B cell (primary cell): ENCODE data around the gene ZBTB24. TPM values are rescaled to one million over a fixed set of nuclear protein-coding genes. Genes with fewer than 3 reads are reported as not detected.
A peak's percentile ranks its signal among the peaks of the same experiment; 100 is the strongest.

Experiments
- ATAC-seq: fragments of 200-7000 bp; cut with Tn5 transposase; one replicate; pipeline ENCODE4 v1.10.0; 2021; ENCODE audit warnings: low read depth, mild to moderate bottlenecking, moderate number of reproducible peaks, moderate library complexity
- CTCF ChIA-PET: fragments of 350-600 bp; sonication (Branson Sonifier 250); formaldehyde crosslinking; loops from one replicate; lab custom pipeline; 2021; ENCODE audit warnings: antibody characterized with exemption, inconsistent platforms; lab: Charles Lee
- POLR2A ChIA-PET: fragments of 350-600 bp; sonication (Branson Sonifier 250); formaldehyde crosslinking; loops from one replicate; lab custom pipeline; 2021; ENCODE audit warnings: antibody characterized with exemption; lab: Charles Lee
- DNase-seq: peaks from one replicate; pipeline ENCODE4 v3.0.0; 2013
- H2AFZ ChIP-seq: 2 replicates; pipeline ENCODE4 v1.6.1; 2012; ENCODE audit warnings: mild to moderate bottlenecking, low read depth, low read length; ENCODE audit not compliant: insufficient read depth, poor library complexity, severe bottlenecking
- H3K27ac ChIP-seq, 2 donors: 1 replicate in 1 of 2; 2 replicates in 1 of 2; pipeline ENCODE4 v1.5.1; 2012 to 2013; ENCODE audit warnings: low read length in 2 of 2, mild to moderate bottlenecking in 2 of 2, moderate library complexity in 1 of 2
- H3K27me3 ChIP-seq, 4 experiments: fragments of 200-600 bp in 1 of 4; sonication (generic) in 1 of 4; replicated peaks in 1 of 4; 1 replicate in 2 of 4; 2 replicates in 2 of 4; pipeline versions ENCODE4 v1.6.1 to v1.7.0; 2013 to 2016; ENCODE audit warnings: low read length in 3 of 4, mild to moderate bottlenecking in 2 of 4, mixed read lengths in 1 of 4, moderate library complexity in 1 of 4; ENCODE audit not compliant: insufficient read depth in 4 of 4, control insufficient read depth in 3 of 4; ENCODE audit errors: control extremely low read depth in 1 of 4
- H3K36me3 ChIP-seq, 2 experiments: replicated peaks in 1 of 2; 1 replicate in 1 of 2; 2 replicates in 1 of 2; pipeline versions ENCODE4 v1.6.1 to v1.7.1; 2013; ENCODE audit warnings: low read length in 1 of 2; ENCODE audit not compliant: insufficient read depth in 2 of 2, control insufficient read depth in 1 of 2; ENCODE audit errors: control extremely low read depth in 1 of 2, extremely low read depth in 1 of 2
- H3K4me1 ChIP-seq, 2 donors: fragments of 200-600 bp in 1 of 2; sonication (generic) in 1 of 2; 1 replicate in 1 of 2; 2 replicates in 1 of 2; pipeline versions ENCODE4 v1.5.1 to v1.6.1; 2013 to 2017; ENCODE audit warnings: low read length in 2 of 2; ENCODE audit not compliant: control insufficient read depth in 2 of 2, insufficient read depth in 2 of 2
- H3K4me2 ChIP-seq: replicated peaks from 2 replicates; pipeline ENCODE3; 2012; ENCODE audit warnings: mild to moderate bottlenecking, low read depth, low read length; ENCODE audit not compliant: poor library complexity, severe bottlenecking
- H3K4me3 ChIP-seq, 5 experiments: fragments of 200-600 bp in 1 of 5; sonication (generic) in 1 of 5; 1 replicate in 3 of 5; 2 replicates in 2 of 5; pipeline versions ENCODE4 v1.5.1 to v1.7.0; 2011 to 2016; ENCODE audit warnings: low read length in 4 of 5, mild to moderate bottlenecking in 4 of 5, low read depth in 2 of 5, control low read depth in 1 of 5, moderate library complexity in 1 of 5; ENCODE audit not compliant: insufficient read depth in 1 of 5; ENCODE audit errors: control extremely low read depth in 1 of 5, extremely low read depth in 1 of 5
- H3K79me2 ChIP-seq: fragments of 200-600 bp; sonication (generic); one replicate; pipeline ENCODE4 v1.6.0; 2016; ENCODE audit warnings: low read length; ENCODE audit not compliant: control insufficient read depth, insufficient read depth
- H3K9ac ChIP-seq: fragments of 200-600 bp; sonication (generic); 2 replicates; pipeline ENCODE4 v1.6.1; 2017; ENCODE audit warnings: mild to moderate bottlenecking, low read length, moderate library complexity
- H3K9me3 ChIP-seq, 3 donors: one replicate each; pipeline versions ENCODE4 v1.6.1 to v1.7.1; 2013; ENCODE audit warnings: low read length in 2 of 3; ENCODE audit not compliant: control insufficient read depth in 2 of 3, insufficient read depth in 1 of 3; ENCODE audit errors: control extremely low read depth in 1 of 3
- H4K20me1 ChIP-seq: 2 replicates; pipeline ENCODE4 v1.6.0; 2012; ENCODE audit warnings: mild to moderate bottlenecking, low read length; ENCODE audit not compliant: insufficient read depth, control insufficient read depth, poor library complexity, severe bottlenecking
- H3K27ac Mint-ChIP-seq: one replicate; pipeline ENCODE4 v1.8.0; 2021; ENCODE audit warnings: mixed read lengths
- H3K27me3 Mint-ChIP-seq: one replicate; pipeline ENCODE4 v1.8.0; 2021; ENCODE audit warnings: mixed read lengths
- H3K4me1 Mint-ChIP-seq: one replicate; pipeline ENCODE4 v1.8.0; 2021; ENCODE audit warnings: mixed read lengths
- H3K4me3 Mint-ChIP-seq: one replicate; pipeline ENCODE4 v1.8.0; 2021; ENCODE audit warnings: mixed read lengths
- H3K9me3 Mint-ChIP-seq: one replicate; pipeline ENCODE4 v1.8.0; 2022; ENCODE audit warnings: mixed read lengths; ENCODE audit not compliant: insufficient read depth
- CTCF ChIP-seq: fragments of 200-600 bp; IDR thresholded peaks from one replicate; pipeline ENCODE4 v1.8.0; 2022; ENCODE audit warnings: antibody characterized with exemption, mild to moderate bottlenecking
- EZH2 ChIP-seq: IDR thresholded peaks from 2 replicates; pipeline ENCODE4 v1.6.1; 2012; ENCODE audit warnings: borderline replicate concordance, low read depth, mild to moderate bottlenecking, moderate library complexity, low read length; ENCODE audit not compliant: insufficient read depth, poor library complexity, severe bottlenecking
- WGBS: methylation state at CpG from one replicate; pipeline ENCODE4 v1.1.5; 2013; ENCODE audit warnings: missing lambda C conversion rate; ENCODE audit not compliant: insufficient coverage; 5-methylcytosine and 5-hydroxymethylcytosine counted together
- intact Hi-C: fragments of 100-400 bp; cut with micrococcal nuclease; formaldehyde crosslinking; loops from one replicate; pipeline ENCODE4 v1.10.0; 2022
- polyA plus RNA-seq: library from polyadenylated mRNA; depleted of rRNA; stranded (reverse); fragments of >200 nt; gene quantifications from 2 replicates; pipeline ENCODE4 v1.2.3, GENCODE V29; 2012
- total RNA-seq, 2 donors: library from RNA; stranded (reverse); fragments of 120-200 nt in 1 of 2; gene quantifications; 1 replicate in 1 of 2; 2 replicates in 1 of 2; pipeline versions ENCODE4 v1.2.3 to v1.2.4, GENCODE V29; 2013 to 2022

Gene ZBTB24
- total and polyA plus RNA-seq, 2 donors (not counting 1 experiment from before 2014, with no cell fraction given) = 10.6 to 31.4 TPM

- peak overlapping the region; percentile 18 for H2AFZ ChIP-seq
- H3K27ac ChIP-seq = no peak overlapping the region
- DNase-seq (no peak), ATAC-seq (no peak)
- CTCF ChIA-PET = interaction anchor here (0.9 kb wide), 1 partner anchor 37 kb away, joined by 3 read pairs; no protein-coding TSS in a partner anchor
- no peaks in the 10 kb centered on the region for H4K20me1 ChIP-seq
- Mint-ChIP-seq H3K9me3 (no peaks in the 10 kb centered on the region), H3K27me3 (no peaks in the 10 kb centered on the region), H3K4me1 (peaks cover 22% of the 10 kb centered on the region), H3K27ac (peak overlapping the region; percentile 67), H3K4me3 (no peak overlapping the region)
- H3K79me2 ChIP-seq = no peaks in the 10 kb centered on the region
- no peaks in the 10 kb centered on the region for H3K36me3 ChIP-seq
- no peaks in the 10 kb centered on the region for H3K27me3 ChIP-seq
- TF ChIP-seq CTCF = no peak
- TF ChIP-seq EZH2 = no peak
- WGBS = no CpG with 5 or more reads among the region's 5 CpGs
- peaks cover 8 to 14% of the 10 kb centered on the region in 2 donors for H3K4me1 ChIP-seq
- intact Hi-C loops = no loop called here
- no peak overlapping the region for H3K4me2 ChIP-seq
- POLR2A ChIA-PET = interaction anchor here (0.5 to 2.1 kb wide), 2 partner anchors 109 to 548 kb away, joined by 4 to 12 read pairs; partner anchors contain the start of gene CD164
- no peaks in the 10 kb centered on the region for H3K9me3 ChIP-seq
- no peak overlapping the region for H3K9ac ChIP-seq
- H3K4me3 ChIP-seq = no peak overlapping the region
Measured at GRCh38 chr6:109491207-109491938, 8.4 kb upstream of the ZBTB24 start.

- no peaks in the 10 kb centered on the region for H3K9me3 ChIP-seq
- Mint-ChIP-seq H3K4me3 (no peak overlapping the region), H3K9me3 (no peaks in the 10 kb centered on the region), H3K4me1 (peaks cover 22% of the 10 kb centered on the region), H3K27ac (no peak overlapping the region), H3K27me3 (no peaks in the 10 kb centered on the region)
- H4K20me1 ChIP-seq = no peaks in the 10 kb centered on the region
- WGBS = no CpG with 5 or more reads among the region's 2 CpGs
- no peak for TF ChIP-seq EZH2
- TF ChIP-seq CTCF = no peak
- H3K36me3 ChIP-seq = no peaks in the 10 kb centered on the region
- ChIA-PET POLR2A (interaction anchor here (2.1 kb wide), 1 partner anchor 108 kb away, joined by 12 read pairs; the partner anchor contains the start of gene CD164), CTCF (no interaction called here)
- H3K4me1 ChIP-seq = peaks cover 8 to 14% of the 10 kb centered on the region in 2 donors
- no peaks in the 10 kb centered on the region for H3K27me3 ChIP-seq
- no peak for DNase-seq
- no peak overlapping the region for H3K4me2 ChIP-seq
- intact Hi-C loops = no loop called here
- no peak overlapping the region for H2AFZ ChIP-seq
- H3K79me2 ChIP-seq = no peaks in the 10 kb centered on the region
- H3K9ac ChIP-seq = no peak overlapping the region
- H3K27ac ChIP-seq = no peak overlapping the region
- no peak for ATAC-seq
- H3K4me3 ChIP-seq = no peak overlapping the region
Measured at GRCh38 chr6:109490713-109491112, 7.7 kb upstream of the ZBTB24 start.
